Central memory CD4-positive, alpha-beta T cell (primary cell): ENCODE results near the gene SLC2A6.

Source experiments
- DNase-seq: peaks from one replicate; pipeline ENCODE4 v3.0.0; 2022
- total RNA-seq, 3 experiments: gene quantifications; one replicate each; lab custom pipeline; 2026; lab: John Stamatoyannopoulos, UW

The SLC2A6 gene
- total RNA-seq = 2.9 to 6.6 (median 3.3) reads per million in 3 experiments

- DNase-seq = peak; percentile 75
These were observed at the start of gene SLC2A6 for GRCh38 chr9:133478851-133479711. SLC2A6 (minus strand) TSS chr9:133479099; CDS start chr9:133479059, 40 bp downstream.

- DNase-seq = no peak
These were observed 49.3 kb upstream of the SLC2A6 start for GRCh38 chr9:133528001-133528875.

- no peak for DNase-seq
These were observed 48.6 kb upstream of the SLC2A6 start for GRCh38 chr9:133527444-133527920.

GRCh38 chr9:133526721-133527321 is 47.9 kb upstream of the SLC2A6 start:
- DNase-seq = no peak

GRCh38 chr9:133525677-133526076 is 46.8 kb upstream of the SLC2A6 start:
- DNase-seq = no peak

- DNase-seq = no peak
These were observed 45.9 kb upstream of the SLC2A6 start, which contains the start of gene MYMK for GRCh38 chr9:133524679-133525228. MYMK (minus strand) TSS chr9:133524959; CDS start chr9:133524844, 115 bp downstream.

- DNase-seq = no peak
These were observed 45.2 kb upstream of the SLC2A6 start for GRCh38 chr9:133524146-133524545.

- no peak for DNase-seq
These were observed 44.2 kb upstream of the SLC2A6 start for GRCh38 chr9:133523106-133523505.

- no peak for DNase-seq
These were observed 43.4 kb upstream of the SLC2A6 start for GRCh38 chr9:133522073-133522910.

GRCh38 chr9:133521122-133522072 is 42.5 kb upstream of the SLC2A6 start:
- DNase-seq = no peak

- no peak for DNase-seq
These were observed 41.4 kb upstream of the SLC2A6 start for GRCh38 chr9:133520121-133520835.

- no peak for DNase-seq
These were observed 40.8 kb upstream of the SLC2A6 start for GRCh38 chr9:133519693-133520092.

GRCh38 chr9:133518706-133519449 is 40.0 kb upstream of the SLC2A6 start:
- DNase-seq = no peak

GRCh38 chr9:133518200-133518599 is 39.3 kb upstream of the SLC2A6 start:
- DNase-seq = no peak

- DNase-seq = no peak
These were observed 38.8 kb upstream of the SLC2A6 start for GRCh38 chr9:133517711-133518110.

- no peak for DNase-seq
These were observed 38.1 kb upstream of the SLC2A6 start for GRCh38 chr9:133516961-133517350.

- DNase-seq = no peak
These were observed 37.5 kb upstream of the SLC2A6 start for GRCh38 chr9:133516256-133516960.

GRCh38 chr9:133515615-133516255 is 36.8 kb upstream of the SLC2A6 start:
- DNase-seq = no peak
